Fibroblast of skin of left quadriceps (primary cell): Measurements from ENCODE around the gene THAP7.
"Not testable (repeated sequence)": the region's sequence is repeated elsewhere in the genome, so short reads cannot be mapped to it uniquely, and the experiment has no call there.

Experiments used
- DNase-seq, 2 experiments: peaks; one replicate each; pipeline ENCODE4 v3.0.0-alpha.2; 2013; ENCODE audit warnings: low read depth in 2 of 2

Gene THAP7

GRCh38 chr22:20978419-20978818, 23.5 kb downstream of the THAP7 start:
- DNase-seq: no peak

- no peak for DNase-seq
Observed at GRCh38 chr22:20977516-20978170, 24.3 kb downstream of the THAP7 start.

GRCh38 chr22:20977019-20977418, 24.9 kb downstream of the THAP7 start:
- no peak for DNase-seq

GRCh38 chr22:20976291-20976877, 25.5 kb downstream of the THAP7 start:
- no peak for DNase-seq

- DNase-seq: no peak
Observed at GRCh38 chr22:20975541-20976290, 26.2 kb downstream of the THAP7 start.

- no peak for DNase-seq
Observed at GRCh38 chr22:20974336-20974955, 27.5 kb downstream of the THAP7 start.

- DNase-seq: no peak
Observed at GRCh38 chr22:20973634-20974286, 28.2 kb downstream of the THAP7 start.

- no peak for DNase-seq
Observed at GRCh38 chr22:20972933-20973577, 28.9 kb downstream of the THAP7 start.

GRCh38 chr22:20972014-20972694, 29.8 kb downstream of the THAP7 start:
- DNase-seq: not testable (repeated sequence)

- DNase-seq: no peak
Observed at GRCh38 chr22:20970939-20971657, 30.8 kb downstream of the THAP7 start.

- DNase-seq: no peak
Observed at GRCh38 chr22:20968281-20968977, 33.5 kb downstream of the THAP7 start.

GRCh38 chr22:20967697-20968211, 34.2 kb downstream of the THAP7 start:
- no peak for DNase-seq

GRCh38 chr22:20966883-20967696, 34.8 kb downstream of the THAP7 start, which contains the start of gene AIFM3:
TSS of gene AIFM3 (plus strand) at chr22:20967255. CDS start at chr22:20967945, 690 bp downstream.
- DNase-seq: no peak

GRCh38 chr22:20965888-20966855, 35.7 kb downstream of the THAP7 start:
- no peak for DNase-seq

- no peak for DNase-seq
Observed at GRCh38 chr22:20965104-20965887, 36.6 kb downstream of the THAP7 start.

GRCh38 chr22:20964799-20965103, 37.2 kb downstream of the THAP7 start:
- DNase-seq: no peak
